ENCODE data around the gene SPRR2F. TPM values are rescaled to one million over a fixed set of nuclear protein-coding genes. Genes with fewer than 3 reads are reported as not detected.

SPRR2F gene
- polyA plus RNA-seq, 4 donors = 0.10 TPM; not detected in 3

- Histone ChIP-seq H3K4me1 (ENCODE audit: control insufficient read depth in 3 of 3, insufficient read depth in 2 of 3, low read depth in 1 of 3, low read length in 2 of 3) (no peaks in the 10 kb centered on the region), H3K4me3 (ENCODE audit: low read depth in 1 of 3, low read length in 3 of 3) (no peak overlapping the region), H3K36me3 (ENCODE audit: control insufficient read depth in 3 of 3, insufficient read depth in 2 of 3, low read depth in 1 of 3, low read length in 3 of 3) (no peaks in the 10 kb centered on the region), H3K9me3 (ENCODE audit: control insufficient read depth in 2 of 2, insufficient read depth in 1 of 2, low read depth in 1 of 2, low read length in 1 of 2) (no peaks in the 10 kb centered on the region), H3K27ac (ENCODE audit: low read depth in 1 of 3, low read length in 2 of 3) (no peak overlapping the region), H3K27me3 (ENCODE audit: control insufficient read depth in 3 of 3, insufficient read depth in 3 of 3, low read length in 3 of 3) (no peaks in the 10 kb centered on the region)
- WGBS, 3 donors = 82 to 88% (median 83%) methylated on average over 9 of the region's 9 CpGs
- FAIRE-seq (no peak), DNase-seq (no peak)
These were observed 13.8 kb downstream of the SPRR2F start for GRCh38 chr1:153099461-153100045.

GRCh38 chr1:153095764-153096163 lies 17.6 kb downstream of the SPRR2F start:
- H3K4me1 ChIP-seq (ENCODE audit: control insufficient read depth in 3 of 3, insufficient read depth in 2 of 3, low read depth in 1 of 3, low read length in 2 of 3) = no peaks in the 10 kb centered on the region
- no peak overlapping the region for H3K27ac ChIP-seq (ENCODE audit: low read depth in 1 of 3, low read length in 2 of 3)
- H3K9me3 ChIP-seq (ENCODE audit: control insufficient read depth in 2 of 2, insufficient read depth in 1 of 2, low read depth in 1 of 2, low read length in 1 of 2) = no peaks in the 10 kb centered on the region
- no peak for DNase-seq
- H3K4me3 ChIP-seq (ENCODE audit: low read depth in 1 of 3, low read length in 3 of 3) = no peak overlapping the region
- no peaks in the 10 kb centered on the region for H3K27me3 ChIP-seq (ENCODE audit: control insufficient read depth in 3 of 3, insufficient read depth in 3 of 3, low read length in 3 of 3)
- H3K36me3 ChIP-seq (ENCODE audit: control insufficient read depth in 3 of 3, insufficient read depth in 2 of 3, low read depth in 1 of 3, low read length in 3 of 3) = no peaks in the 10 kb centered on the region
- FAIRE-seq = no peak

GRCh38 chr1:153094426-153094825 lies 18.9 kb downstream of the SPRR2F start, which contains the start of gene SPRR2E:
Gene SPRR2E (minus strand): TSS chr1:153094526. CDS start chr1:153093751, 775 bp downstream.
- Histone ChIP-seq H3K27ac (ENCODE audit: low read depth in 1 of 3, low read length in 2 of 3) (no peak within 1 kb of the TSS), H3K9me3 (ENCODE audit: control insufficient read depth in 2 of 2, insufficient read depth in 1 of 2, low read depth in 1 of 2, low read length in 1 of 2) (no peaks in the 10 kb centered on the region), H3K4me3 (ENCODE audit: low read depth in 1 of 3, low read length in 3 of 3) (no peak within 1 kb of the TSS), H3K27me3 (ENCODE audit: control insufficient read depth in 3 of 3, insufficient read depth in 3 of 3, low read length in 3 of 3) (no peaks in the 10 kb centered on the region), H3K4me1 (ENCODE audit: control insufficient read depth in 3 of 3, insufficient read depth in 2 of 3, low read depth in 1 of 3, low read length in 2 of 3) (no peaks in the 10 kb centered on the region), H3K36me3 (ENCODE audit: control insufficient read depth in 3 of 3, insufficient read depth in 2 of 3, low read depth in 1 of 3, low read length in 3 of 3) (no peaks in the 10 kb centered on the region)
- FAIRE-seq (no peak), DNase-seq (no peak)

GRCh38 chr1:153087652-153088051 lies 25.7 kb downstream of the SPRR2F start:
- Histone ChIP-seq H3K4me1 (ENCODE audit: control insufficient read depth in 3 of 3, insufficient read depth in 2 of 3, low read depth in 1 of 3, low read length in 2 of 3) (no peaks in the 10 kb centered on the region), H3K27ac (ENCODE audit: low read depth in 1 of 3, low read length in 2 of 3) (no peak overlapping the region), H3K36me3 (ENCODE audit: control insufficient read depth in 3 of 3, insufficient read depth in 2 of 3, low read depth in 1 of 3, low read length in 3 of 3) (no peaks in the 10 kb centered on the region), H3K27me3 (ENCODE audit: control insufficient read depth in 3 of 3, insufficient read depth in 3 of 3, low read length in 3 of 3) (no peaks in the 10 kb centered on the region), H3K4me3 (ENCODE audit: low read depth in 1 of 3, low read length in 3 of 3) (no peak overlapping the region), H3K9me3 (ENCODE audit: control insufficient read depth in 2 of 2, insufficient read depth in 1 of 2, low read depth in 1 of 2, low read length in 1 of 2) (no peaks in the 10 kb centered on the region)
- no peak for FAIRE-seq
- 59 to 83% (median 72%) methylated on average over 1 of the region's 1 CpG for WGBS, 3 donors
- DNase-seq = no peak

- Histone ChIP-seq H3K9me3 (ENCODE audit: control insufficient read depth in 2 of 2, insufficient read depth in 1 of 2, low read depth in 1 of 2, low read length in 1 of 2) (no peaks in the 10 kb centered on the region), H3K27me3 (ENCODE audit: control insufficient read depth in 3 of 3, insufficient read depth in 3 of 3, low read length in 3 of 3) (peaks cover 0 to 3% (median 0%) of the 10 kb centered on the region in 3 donors), H3K4me1 (ENCODE audit: control insufficient read depth in 3 of 3, insufficient read depth in 2 of 3, low read depth in 1 of 3, low read length in 2 of 3) (no peaks in the 10 kb centered on the region), H3K4me3 (ENCODE audit: low read depth in 1 of 3, low read length in 3 of 3) (no peak overlapping the region), H3K36me3 (ENCODE audit: control insufficient read depth in 3 of 3, insufficient read depth in 2 of 3, low read depth in 1 of 3, low read length in 3 of 3) (no peaks in the 10 kb centered on the region), H3K27ac (ENCODE audit: low read depth in 1 of 3, low read length in 2 of 3) (no peak overlapping the region)
- FAIRE-seq (no peak), DNase-seq (no peak)
- WGBS, 3 donors = 85 to 87% (median 86%) methylated on average over 3 of the region's 3 CpGs
These were observed 31.6 kb downstream of the SPRR2F start for GRCh38 chr1:153081736-153082135.

- no peaks in the 10 kb centered on the region for H3K27me3 ChIP-seq (ENCODE audit: control insufficient read depth in 3 of 3, insufficient read depth in 3 of 3, low read length in 3 of 3)
These were observed 40.2 kb downstream of the SPRR2F start for GRCh38 chr1:153072806-153073726.

GRCh38 chr1:153071511-153071910 lies 41.8 kb downstream of the SPRR2F start, which contains the start of gene SPRR2B:
Gene SPRR2B (minus strand): TSS chr1:153071611. CDS start chr1:153070839, 772 bp downstream.
- no peak for FAIRE-seq

More at GRCh38 chr1:153072806-153073726, 40.2 kb downstream of the SPRR2F start:
- no peaks in the 10 kb centered on the region for H3K9me3 ChIP-seq (ENCODE audit: control insufficient read depth in 2 of 2, insufficient read depth in 1 of 2, low read depth in 1 of 2, low read length in 1 of 2)
- H3K4me1 ChIP-seq (ENCODE audit: control insufficient read depth in 3 of 3, insufficient read depth in 2 of 3, low read depth in 1 of 3, low read length in 2 of 3) = no peaks in the 10 kb centered on the region
- H3K27ac ChIP-seq (ENCODE audit: low read depth in 1 of 3, low read length in 2 of 3) = no peak overlapping the region
- H3K4me3 ChIP-seq (ENCODE audit: low read depth in 1 of 3, low read length in 3 of 3) = no peak overlapping the region
- H3K36me3 ChIP-seq (ENCODE audit: control insufficient read depth in 3 of 3, insufficient read depth in 2 of 3, low read depth in 1 of 3, low read length in 3 of 3) = no peaks in the 10 kb centered on the region
- FAIRE-seq = no peak
- DNase-seq = no peak
- WGBS, 3 donors = 75 to 79% (median 76%) methylated on average over 5 of the region's 5 CpGs

GRCh38 chr1:153070243-153070642 lies 43.1 kb downstream of the SPRR2F start:
- Histone ChIP-seq H3K4me1 (ENCODE audit: control insufficient read depth in 3 of 3, insufficient read depth in 2 of 3, low read depth in 1 of 3, low read length in 2 of 3) (no peaks in the 10 kb centered on the region), H3K4me3 (ENCODE audit: low read depth in 1 of 3, low read length in 3 of 3) (no peak overlapping the region), H3K36me3 (ENCODE audit: control insufficient read depth in 3 of 3, insufficient read depth in 2 of 3, low read depth in 1 of 3, low read length in 3 of 3) (no peaks in the 10 kb centered on the region), H3K9me3 (ENCODE audit: control insufficient read depth in 2 of 2, insufficient read depth in 1 of 2, low read depth in 1 of 2, low read length in 1 of 2) (no peaks in the 10 kb centered on the region), H3K27me3 (ENCODE audit: control insufficient read depth in 3 of 3, insufficient read depth in 3 of 3, low read length in 3 of 3) (no peaks in the 10 kb centered on the region), H3K27ac (ENCODE audit: low read depth in 1 of 3, low read length in 2 of 3) (no peak overlapping the region)
- DNase-seq (no peak), FAIRE-seq (no peak)
- 51 to 71% (median 54%) methylated on average over 2 of the region's 2 CpGs for WGBS, 3 donors

More at GRCh38 chr1:153071511-153071910, 41.8 kb downstream of the SPRR2F start, which contains the start of gene SPRR2B:
- no peak for DNase-seq
- H3K4me3 ChIP-seq (ENCODE audit: low read depth in 1 of 3, low read length in 3 of 3) = no peak within 1 kb of the TSS
- H3K27ac ChIP-seq (ENCODE audit: low read depth in 1 of 3, low read length in 2 of 3) = no peak within 1 kb of the TSS
- WGBS, 3 donors = 46 to 91% (median 58%) methylated on average over 2 of the region's 2 CpGs
- H3K36me3 ChIP-seq (ENCODE audit: control insufficient read depth in 3 of 3, insufficient read depth in 2 of 3, low read depth in 1 of 3, low read length in 3 of 3) = no peaks in the 10 kb centered on the region
- H3K4me1 ChIP-seq (ENCODE audit: control insufficient read depth in 3 of 3, insufficient read depth in 2 of 3, low read depth in 1 of 3, low read length in 2 of 3) = no peaks in the 10 kb centered on the region
- no peaks in the 10 kb centered on the region for H3K9me3 ChIP-seq (ENCODE audit: control insufficient read depth in 2 of 2, insufficient read depth in 1 of 2, low read depth in 1 of 2, low read length in 1 of 2)
- no peaks in the 10 kb centered on the region for H3K27me3 ChIP-seq (ENCODE audit: control insufficient read depth in 3 of 3, insufficient read depth in 3 of 3, low read length in 3 of 3)

All from small intestine (tissue), 7 donors.